Measurements from ENCODE around the gene SLC4A1AP.

Gene SLC4A1AP

DNA sequence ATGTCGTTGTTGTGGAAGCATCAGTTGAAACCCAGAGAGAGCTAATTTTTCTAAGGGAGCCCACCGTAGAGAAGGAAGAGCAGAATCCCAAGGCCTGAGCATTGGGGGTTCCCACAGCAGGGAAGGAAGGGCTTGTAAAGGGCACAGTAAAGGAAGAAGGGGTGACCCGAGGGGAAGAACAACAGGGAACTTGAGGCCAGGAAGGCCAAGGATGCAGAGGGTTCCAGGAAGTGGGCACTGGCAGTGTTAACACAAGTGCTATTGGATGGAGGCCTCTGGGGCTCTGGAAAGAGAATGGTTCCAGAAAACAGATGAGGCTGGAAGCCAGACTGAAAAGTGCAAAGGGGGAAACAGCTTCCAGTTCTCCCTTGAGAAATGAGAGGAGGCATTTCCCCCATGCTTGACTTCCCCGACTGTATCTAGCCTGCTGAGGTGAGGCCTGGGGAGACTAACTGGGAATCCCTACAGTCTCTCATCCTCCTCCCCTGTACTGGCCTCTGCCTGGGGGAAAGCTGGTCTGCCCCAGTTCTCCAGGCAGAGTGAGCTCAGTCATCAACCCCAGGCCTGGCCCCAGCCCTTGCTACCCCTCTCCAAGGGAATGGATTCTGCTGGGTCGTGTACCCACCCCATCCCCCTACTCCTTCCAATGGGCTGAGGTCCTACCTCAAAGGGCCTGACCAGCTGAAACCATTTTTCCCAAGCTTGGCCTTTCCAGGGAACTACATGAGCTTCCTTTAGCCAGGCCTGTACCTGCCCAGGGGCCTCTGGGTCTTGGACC, 64.6 kb downstream of the SLC4A1AP start:
- Histone ChIP-seq H3K9me3 (ENCODE audit: control insufficient read depth, insufficient read depth, low read length) (no peaks in the 10 kb centered on the region), H3K4me3 (ENCODE audit: low read depth, low read length) (no peak overlapping the region), H3K36me3 (ENCODE audit: control insufficient read depth, insufficient read depth, low read length) (no peaks in the 10 kb centered on the region), H3K4me1 (ENCODE audit: control insufficient read depth, insufficient read depth, low read length) (peaks cover 12% of the 10 kb centered on the region), H3K27me3 (ENCODE audit: control insufficient read depth, insufficient read depth, low read length) (no peaks in the 10 kb centered on the region), H3K9ac (ENCODE audit: low read depth, low read length) (no peak overlapping the region)

GRCh38 chr2:27729198-27729597, 65.5 kb downstream of the SLC4A1AP start:
- H3K36me3 ChIP-seq (ENCODE audit: control insufficient read depth, insufficient read depth, low read length), result no peaks in the 10 kb centered on the region
- H3K4me1 ChIP-seq (ENCODE audit: control insufficient read depth, insufficient read depth, low read length), result peaks cover 4% of the 10 kb centered on the region
- no peak overlapping the region for H3K9ac ChIP-seq (ENCODE audit: low read depth, low read length)
- H3K9me3 ChIP-seq (ENCODE audit: control insufficient read depth, insufficient read depth, low read length), result no peaks in the 10 kb centered on the region
- H3K27me3 ChIP-seq (ENCODE audit: control insufficient read depth, insufficient read depth, low read length), result no peaks in the 10 kb centered on the region
- no peak overlapping the region for H3K4me3 ChIP-seq (ENCODE audit: low read depth, low read length)

GRCh38 chr2:27729614-27730013, 65.9 kb downstream of the SLC4A1AP start:
- Histone ChIP-seq H3K9ac (ENCODE audit: low read depth, low read length) (no peak overlapping the region), H3K4me1 (ENCODE audit: control insufficient read depth, insufficient read depth, low read length) (no peaks in the 10 kb centered on the region), H3K9me3 (ENCODE audit: control insufficient read depth, insufficient read depth, low read length) (no peaks in the 10 kb centered on the region), H3K4me3 (ENCODE audit: low read depth, low read length) (no peak overlapping the region), H3K36me3 (ENCODE audit: control insufficient read depth, insufficient read depth, low read length) (no peaks in the 10 kb centered on the region), H3K27me3 (ENCODE audit: control insufficient read depth, insufficient read depth, low read length) (peaks cover 3% of the 10 kb centered on the region)

DNA sequence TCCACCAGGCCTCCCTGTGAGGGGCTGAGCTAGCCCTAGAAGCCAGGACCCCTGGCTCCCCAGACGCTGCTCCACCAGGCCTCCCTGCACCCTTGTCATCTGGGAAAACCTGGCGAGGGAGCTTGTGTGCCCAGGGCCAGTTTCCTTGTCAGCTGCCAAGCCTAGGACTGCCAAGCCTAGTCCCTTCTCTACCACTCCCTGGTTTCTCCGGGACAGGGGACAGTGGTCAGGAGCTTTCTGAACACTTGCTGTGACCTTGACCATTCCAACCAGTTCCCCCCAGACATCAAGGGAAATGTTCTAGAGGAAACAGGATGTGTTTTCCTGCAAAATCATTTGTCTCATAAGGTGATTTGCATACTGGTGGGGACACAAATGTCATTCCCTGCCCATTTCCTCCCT, 66.6 kb downstream of the SLC4A1AP start:
- Histone ChIP-seq H3K4me1 (ENCODE audit: control insufficient read depth, insufficient read depth, low read length) (no peaks in the 10 kb centered on the region), H3K27me3 (ENCODE audit: control insufficient read depth, insufficient read depth, low read length) (peaks cover 4% of the 10 kb centered on the region), H3K4me3 (ENCODE audit: low read depth, low read length) (no peak overlapping the region), H3K36me3 (ENCODE audit: control insufficient read depth, insufficient read depth, low read length) (no peaks in the 10 kb centered on the region), H3K9me3 (ENCODE audit: control insufficient read depth, insufficient read depth, low read length) (no peaks in the 10 kb centered on the region), H3K9ac (ENCODE audit: low read depth, low read length) (no peak overlapping the region)

GRCh38 chr2:27730980-27731691, 67.4 kb downstream of the SLC4A1AP start:
- H3K9me3 ChIP-seq (ENCODE audit: control insufficient read depth, insufficient read depth, low read length), result no peaks in the 10 kb centered on the region
- H3K27me3 ChIP-seq (ENCODE audit: control insufficient read depth, insufficient read depth, low read length), result peaks cover 4% of the 10 kb centered on the region
- H3K4me1 ChIP-seq (ENCODE audit: control insufficient read depth, insufficient read depth, low read length), result no peaks in the 10 kb centered on the region
- no peak overlapping the region for H3K9ac ChIP-seq (ENCODE audit: low read depth, low read length)
- no peaks in the 10 kb centered on the region for H3K36me3 ChIP-seq (ENCODE audit: control insufficient read depth, insufficient read depth, low read length)
- H3K4me3 ChIP-seq (ENCODE audit: low read depth, low read length), result no peak overlapping the region

- H3K27me3 ChIP-seq (ENCODE audit: control insufficient read depth, insufficient read depth, low read length), result peaks cover 4% of the 10 kb centered on the region
- H3K36me3 ChIP-seq (ENCODE audit: control insufficient read depth, insufficient read depth, low read length), result no peaks in the 10 kb centered on the region
- no peak overlapping the region for H3K9ac ChIP-seq (ENCODE audit: low read depth, low read length)
- H3K9me3 ChIP-seq (ENCODE audit: control insufficient read depth, insufficient read depth, low read length), result no peaks in the 10 kb centered on the region
- no peaks in the 10 kb centered on the region for H3K4me1 ChIP-seq (ENCODE audit: control insufficient read depth, insufficient read depth, low read length)
- peak overlapping the region; percentile 67 for H3K4me3 ChIP-seq (ENCODE audit: low read depth, low read length)
Observed at GRCh38 chr2:27734305-27734704, 70.6 kb downstream of the SLC4A1AP start.

GRCh38 chr2:27735263-27735904, 71.7 kb downstream of the SLC4A1AP start:
- Histone ChIP-seq H3K9ac (ENCODE audit: low read depth, low read length) (peak overlapping the region; percentile 73), H3K4me3 (ENCODE audit: low read depth, low read length) (peak overlapping the region; percentile 67)

GRCh38 chr2:27736031-27736889, 72.6 kb downstream of the SLC4A1AP start:
- H3K27me3 ChIP-seq (ENCODE audit: control insufficient read depth, insufficient read depth, low read length), result peaks cover 4% of the 10 kb centered on the region
- H3K9me3 ChIP-seq (ENCODE audit: control insufficient read depth, insufficient read depth, low read length), result no peaks in the 10 kb centered on the region
- peak overlapping the region; percentile 43 for H3K4me3 ChIP-seq (ENCODE audit: low read depth, low read length)

More at GRCh38 chr2:27735263-27735904, 71.7 kb downstream of the SLC4A1AP start:
- Histone ChIP-seq H3K27me3 (ENCODE audit: control insufficient read depth, insufficient read depth, low read length) (peaks cover 4% of the 10 kb centered on the region), H3K9me3 (ENCODE audit: control insufficient read depth, insufficient read depth, low read length) (no peaks in the 10 kb centered on the region), H3K4me1 (ENCODE audit: control insufficient read depth, insufficient read depth, low read length) (no peaks in the 10 kb centered on the region), H3K36me3 (ENCODE audit: control insufficient read depth, insufficient read depth, low read length) (no peaks in the 10 kb centered on the region)

GRCh38 chr2:27736890-27737204, 73.2 kb downstream of the SLC4A1AP start:
- H3K9me3 ChIP-seq (ENCODE audit: control insufficient read depth, insufficient read depth, low read length), result no peaks in the 10 kb centered on the region
- no peak overlapping the region for H3K4me3 ChIP-seq (ENCODE audit: low read depth, low read length)
- no peak overlapping the region for H3K9ac ChIP-seq (ENCODE audit: low read depth, low read length)
- peaks cover 4% of the 10 kb centered on the region for H3K27me3 ChIP-seq (ENCODE audit: control insufficient read depth, insufficient read depth, low read length)
- no peaks in the 10 kb centered on the region for H3K4me1 ChIP-seq (ENCODE audit: control insufficient read depth, insufficient read depth, low read length)
- no peaks in the 10 kb centered on the region for H3K36me3 ChIP-seq (ENCODE audit: control insufficient read depth, insufficient read depth, low read length)

More at GRCh38 chr2:27736031-27736889, 72.6 kb downstream of the SLC4A1AP start:
- no peaks in the 10 kb centered on the region for H3K36me3 ChIP-seq (ENCODE audit: control insufficient read depth, insufficient read depth, low read length)
- H3K9ac ChIP-seq (ENCODE audit: low read depth, low read length), result peak overlapping the region; percentile 73
- H3K4me1 ChIP-seq (ENCODE audit: control insufficient read depth, insufficient read depth, low read length), result no peaks in the 10 kb centered on the region

- Histone ChIP-seq H3K4me1 (ENCODE audit: control insufficient read depth, insufficient read depth, low read length) (no peaks in the 10 kb centered on the region), H3K36me3 (ENCODE audit: control insufficient read depth, insufficient read depth, low read length) (no peaks in the 10 kb centered on the region), H3K9me3 (ENCODE audit: control insufficient read depth, insufficient read depth, low read length) (no peaks in the 10 kb centered on the region), H3K4me3 (ENCODE audit: low read depth, low read length) (no peak overlapping the region), H3K27me3 (ENCODE audit: control insufficient read depth, insufficient read depth, low read length) (peaks cover 4% of the 10 kb centered on the region), H3K9ac (ENCODE audit: low read depth, low read length) (no peak overlapping the region)
Observed at GRCh38 chr2:27737676-27738348, 74.1 kb downstream of the SLC4A1AP start.

All from iPS-15b (cell line).